NOMO-1 (cell line): ENCODE measurements around the gene KATNB1.
A peak's percentile ranks its signal among the peaks of the same experiment; 100 is the strongest.

Experiments used
- DNase-seq, 2 experiments: peaks; one replicate each; lab custom pipeline; 2025; ENCODE audit not compliant: unreplicated experiment in 2 of 2; lab: John Stamatoyannopoulos, UW

KATNB1 gene

GRCh38 chr16:57755061-57755684, 19.6 kb downstream of the KATNB1 start:
- DNase-seq, result no peak

- DNase-seq, result no peak
These were observed 20.3 kb downstream of the KATNB1 start for GRCh38 chr16:57755726-57756423.

GRCh38 chr16:57756424-57757325, 21.1 kb downstream of the KATNB1 start:
- DNase-seq, result no peak

GRCh38 chr16:57757326-57757786, 21.8 kb downstream of the KATNB1 start:
- peak; percentile 35 to 54 for DNase-seq

GRCh38 chr16:57757883-57758282, 22.3 kb downstream of the KATNB1 start:
- no peak for DNase-seq

DNA sequence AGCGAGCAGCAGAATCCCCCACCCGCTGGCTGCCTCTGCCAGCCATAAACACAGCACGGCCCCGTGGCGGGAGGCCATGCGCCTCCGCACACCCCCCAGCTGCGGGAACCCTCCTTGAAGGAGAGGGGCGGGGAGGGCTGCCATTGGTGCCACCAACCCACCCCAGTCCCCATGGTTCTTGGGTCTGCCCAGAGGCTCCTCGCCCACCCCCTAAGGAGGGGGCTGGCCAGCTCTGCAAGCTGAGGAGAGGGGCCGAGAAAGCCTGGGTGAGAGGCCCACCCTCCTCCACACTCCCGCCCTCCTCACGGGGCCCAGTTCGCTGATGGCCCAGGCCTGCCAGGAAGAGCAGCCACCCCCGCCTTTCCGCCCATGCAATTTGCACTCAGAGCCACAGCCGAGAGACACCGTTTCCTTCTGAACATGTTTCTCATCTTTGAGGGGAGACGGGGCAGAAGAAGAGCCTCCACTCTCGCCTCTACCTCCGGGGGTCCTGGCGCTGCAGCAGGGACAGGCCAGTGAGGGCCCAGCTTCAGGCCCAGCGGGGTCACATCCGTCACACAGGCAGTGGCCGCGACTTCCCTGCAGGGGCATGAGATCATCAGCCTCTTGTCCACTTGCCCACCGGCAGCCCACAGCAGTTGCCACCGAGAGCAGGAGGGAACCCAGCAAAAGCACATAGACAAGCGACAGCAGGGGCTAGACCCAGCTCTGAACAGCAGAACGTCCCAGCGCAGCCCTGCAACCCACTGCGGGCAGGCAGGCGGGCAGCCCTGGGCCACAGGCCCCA, 23.0 kb downstream of the KATNB1 start:
- DNase-seq, result no peak

- DNase-seq, result no peak
These were observed 23.6 kb downstream of the KATNB1 start for GRCh38 chr16:57759131-57759530.

DNA sequence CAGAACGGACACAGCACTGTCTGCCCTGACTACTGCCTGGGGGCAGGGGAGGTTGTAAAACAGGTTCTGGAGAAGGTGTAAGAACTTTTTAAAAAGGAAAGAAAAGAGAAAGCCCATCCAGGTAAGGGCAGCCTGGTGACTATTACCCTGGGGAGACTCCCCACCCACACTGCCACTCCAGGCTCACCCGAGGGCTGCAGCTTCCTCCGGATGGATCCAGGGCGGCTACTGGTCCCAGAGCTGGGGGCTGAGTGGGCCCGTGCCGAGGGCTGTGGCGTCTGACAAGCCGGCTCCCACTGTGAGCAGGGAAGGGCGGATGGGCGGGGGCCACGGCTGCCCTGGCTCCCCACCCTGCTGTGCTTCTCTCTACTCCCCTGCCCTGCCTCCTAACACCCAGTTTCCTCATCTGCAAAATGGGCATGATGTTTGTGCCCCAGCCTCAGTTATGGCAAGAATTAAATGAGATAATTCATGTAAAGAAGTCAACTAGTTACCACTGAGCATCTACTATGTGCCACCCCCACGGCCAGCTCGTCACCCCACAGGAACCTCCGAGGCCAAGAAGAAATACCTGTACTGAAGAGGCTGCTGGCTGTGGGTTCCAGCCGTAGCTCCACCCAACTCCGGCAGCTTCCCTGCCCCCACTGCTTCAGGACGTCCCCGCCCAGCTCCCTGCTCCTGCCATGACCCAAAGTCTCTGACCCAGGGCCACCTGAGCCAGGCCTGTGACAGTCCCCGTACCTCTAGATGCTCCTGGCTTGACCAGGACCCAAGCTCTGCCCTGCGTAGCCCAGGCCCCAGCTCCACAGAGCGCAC, 24.2 kb downstream of the KATNB1 start:
- DNase-seq, result no peak

DNA sequence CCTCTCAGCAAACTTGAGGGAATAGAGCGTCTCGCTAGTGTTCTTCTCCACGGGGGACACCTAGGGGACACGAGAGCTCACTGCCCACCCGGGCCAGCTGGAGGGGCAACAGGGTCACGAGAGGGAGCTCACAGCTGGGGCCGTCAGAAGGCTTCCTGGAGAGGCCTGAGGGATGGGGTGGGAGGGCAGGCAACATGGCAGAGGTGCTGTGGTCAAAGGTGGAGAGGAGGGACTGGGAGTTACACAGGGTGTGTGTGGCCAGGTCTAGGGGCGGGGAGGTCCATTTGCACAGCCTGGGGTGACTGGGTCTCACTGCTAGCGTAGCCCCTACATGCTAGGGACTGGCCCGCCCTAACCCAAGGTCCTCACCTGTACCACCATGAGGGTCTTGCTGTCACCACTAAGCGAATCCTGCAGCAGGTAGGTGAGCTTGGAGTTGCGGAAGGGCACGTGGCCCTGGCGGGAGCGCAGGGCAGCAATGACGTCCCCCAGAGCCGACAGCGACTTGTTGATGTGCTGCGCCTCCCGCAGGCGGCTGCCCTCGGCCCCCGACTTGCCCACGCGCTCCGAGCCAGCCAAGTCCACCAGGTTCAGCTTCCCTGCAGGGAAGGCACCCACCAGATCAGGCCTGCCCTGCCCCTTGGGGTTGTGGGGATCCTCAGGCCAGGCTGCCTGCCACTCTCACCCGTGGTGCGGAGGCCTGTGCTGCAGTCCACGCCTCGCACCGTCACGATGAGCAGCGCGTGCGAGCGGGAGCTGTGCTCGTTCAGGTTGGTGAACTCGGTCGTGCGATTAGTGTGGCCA, 25.0 kb downstream of the KATNB1 start:
- no peak for DNase-seq

DNA sequence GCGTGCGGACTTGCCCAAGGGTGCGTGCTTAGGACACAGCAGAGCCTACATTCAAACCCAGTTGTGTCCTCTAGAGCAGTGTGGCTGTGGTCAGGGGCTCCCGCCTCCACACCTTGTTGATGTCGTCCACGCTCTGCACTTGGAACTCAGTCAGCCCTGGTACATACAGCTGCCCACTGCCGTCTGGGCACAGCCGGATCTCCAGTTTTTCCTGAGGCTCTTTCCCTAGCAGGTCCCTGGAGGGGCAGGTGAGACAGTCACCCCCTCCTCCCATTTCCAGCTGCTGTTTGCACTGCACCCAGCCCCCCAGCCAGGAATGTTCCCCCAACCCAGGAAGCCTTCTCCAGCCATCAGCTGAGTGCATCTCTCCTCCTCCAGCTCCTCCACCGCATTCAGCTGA, 25.7 kb downstream of the KATNB1 start:
- DNase-seq, result no peak

DNA sequence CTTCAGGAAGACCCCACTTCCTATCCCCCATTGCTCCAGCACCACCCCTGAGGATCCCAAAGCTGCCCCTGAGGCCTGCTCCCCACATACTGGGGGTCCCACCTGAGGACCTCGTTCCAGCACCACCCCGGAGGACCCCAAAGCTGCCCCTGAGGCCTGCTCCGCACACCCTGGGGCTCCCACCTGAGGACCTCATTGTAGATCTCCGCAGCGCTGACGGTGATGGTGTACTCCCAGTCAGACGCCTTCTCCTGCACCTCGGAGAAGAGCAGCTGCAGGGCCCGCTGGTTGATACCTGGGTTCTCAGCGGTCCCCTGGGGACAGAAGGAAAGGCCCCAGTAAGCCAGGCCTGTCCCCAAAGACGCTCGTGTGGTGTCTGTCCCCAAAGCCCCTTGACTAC, 26.4 kb downstream of the KATNB1 start:
- no peak for DNase-seq

DNA sequence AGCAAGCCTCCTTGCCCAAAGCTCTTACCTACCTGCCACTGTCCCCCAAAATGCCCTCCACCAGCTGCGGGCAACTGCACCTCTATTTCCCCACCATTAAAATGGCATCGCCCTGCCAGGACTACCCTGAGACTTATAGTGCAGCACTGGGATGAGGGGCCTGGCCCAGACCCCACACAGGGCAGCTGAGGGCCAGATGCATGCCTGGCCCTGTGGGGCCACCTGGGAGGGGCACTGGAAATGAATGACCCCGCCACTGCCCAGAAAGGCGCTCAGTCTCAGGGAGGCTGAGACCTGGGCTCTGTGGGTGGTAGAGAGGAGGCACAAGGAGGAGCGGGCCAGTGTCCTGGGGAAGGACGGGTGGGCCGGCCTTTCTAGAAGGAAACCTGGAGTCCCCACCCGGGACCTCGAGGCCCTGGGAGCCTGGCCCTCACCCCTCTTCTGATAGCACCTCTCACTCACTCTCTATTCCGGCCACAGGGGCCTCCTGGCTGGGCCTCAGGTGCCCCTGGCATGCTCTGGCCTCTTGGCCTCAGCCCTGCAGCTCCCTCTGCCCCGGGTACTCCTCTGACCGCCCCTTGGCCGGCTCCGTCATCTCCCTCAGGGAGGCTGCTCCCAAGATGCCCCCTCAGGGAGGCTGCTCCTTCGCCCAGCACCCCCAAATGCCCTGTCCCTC, 26.9 kb downstream of the KATNB1 start:
- DNase-seq, result no peak

- DNase-seq, result no peak
These were observed 27.9 kb downstream of the KATNB1 start for GRCh38 chr16:57763285-57764005.

DNA sequence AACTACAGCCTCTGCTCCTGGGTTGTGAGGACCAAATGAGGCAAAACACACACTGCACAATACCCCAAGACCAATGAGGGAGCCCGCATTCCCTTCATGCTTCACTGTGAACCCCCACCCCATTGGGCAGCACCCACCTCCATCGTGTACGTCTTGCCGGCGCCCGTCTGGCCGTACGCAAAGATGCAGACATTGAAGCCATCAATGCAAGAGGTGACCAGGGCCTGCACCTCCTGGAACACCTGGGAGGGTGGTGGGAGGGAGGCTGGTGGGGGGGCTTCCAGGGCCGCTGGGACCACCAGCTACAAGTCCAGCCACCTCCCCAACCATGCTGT, 28.4 kb downstream of the KATNB1 start:
- DNase-seq, result no peak

- peak in 1 of 2 experiments; percentile 7 for DNase-seq
These were observed 29.0 kb downstream of the KATNB1 start for GRCh38 chr16:57764341-57765159.

DNA sequence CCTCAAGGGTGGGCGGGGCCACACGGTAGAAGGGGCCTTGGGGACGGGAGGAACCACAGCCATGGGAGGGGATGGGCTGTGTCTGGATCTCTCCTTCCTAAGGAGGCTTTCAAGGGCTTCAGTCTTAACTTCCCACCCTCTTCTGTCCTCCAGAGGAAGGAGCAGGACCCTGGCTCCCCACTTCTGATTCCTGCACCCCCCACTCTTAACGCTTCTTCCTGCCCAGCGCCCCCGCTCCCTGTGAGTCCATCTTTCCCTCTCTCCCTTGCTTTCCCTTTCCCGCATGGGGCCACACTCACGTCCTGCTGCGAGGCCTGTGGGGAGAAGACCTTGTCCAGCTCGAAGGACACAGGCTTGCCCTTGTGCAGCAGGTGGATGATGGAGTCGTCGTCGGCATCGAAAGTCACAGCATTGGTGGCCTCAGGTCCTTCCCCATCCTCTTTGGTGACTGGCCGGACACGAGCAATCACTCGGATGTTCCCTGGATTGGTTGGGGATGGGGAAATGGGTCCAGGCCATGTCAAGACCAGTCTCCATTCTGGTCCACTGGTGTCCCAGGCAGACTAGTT, 29.7 kb downstream of the KATNB1 start:
- DNase-seq, result no peak
